Umbilical cord (tissue), 2 donors: ENCODE results near the gene ANO6. TPM values are rescaled to one million over a fixed set of nuclear protein-coding genes. Genes with fewer than 3 reads are reported as not detected.
"Not testable (repeated sequence)": the region's sequence is repeated elsewhere in the genome, so short reads cannot be mapped to it uniquely, and the experiment has no call there.

Experiments
- DNase-seq: peaks from one replicate; pipeline ENCODE4 v3.0.0-alpha.2; 2015; ENCODE audit warnings: low spot score
- total RNA-seq: library from RNA; depleted of rRNA; stranded (reverse); fragments of >200 nt; gene quantifications from one replicate; pipeline ENCODE4 v1.2.3, GENCODE V29; 2014; ENCODE audit warnings: low replicate concordance; ENCODE audit not compliant: insufficient read depth

Gene ANO6
- total RNA-seq = 95.6 TPM

- peak; percentile 94 for DNase-seq
These were observed at the start of gene ANO6 for GRCh38 chr12:45215419-45216229. ANO6 (plus strand) TSS chr12:45216095; CDS start chr12:45216322, 227 bp downstream.

- DNase-seq = no peak
These were observed 46.9 kb upstream of the ANO6 start for GRCh38 chr12:45168976-45169375.

GRCh38 chr12:45170456-45171042, 45.3 kb upstream of the ANO6 start:
- DNase-seq = peak; percentile 45

- DNase-seq = not testable (repeated sequence)
These were observed 42.6 kb upstream of the ANO6 start for GRCh38 chr12:45173293-45173692.

- no peak for DNase-seq
These were observed 41.3 kb upstream of the ANO6 start for GRCh38 chr12:45174595-45174994.

- no peak for DNase-seq
These were observed 37.1 kb upstream of the ANO6 start for GRCh38 chr12:45178771-45179170.

- DNase-seq = no peak
These were observed 33.4 kb upstream of the ANO6 start for GRCh38 chr12:45182511-45182910.

- peak; percentile 49 for DNase-seq
These were observed 32.6 kb upstream of the ANO6 start for GRCh38 chr12:45183246-45183645.

GRCh38 chr12:45184147-45184963, 31.5 kb upstream of the ANO6 start:
- no peak for DNase-seq

- DNase-seq = no peak
These were observed 29.1 kb upstream of the ANO6 start for GRCh38 chr12:45186762-45187161.

- DNase-seq = no peak
These were observed 26.0 kb upstream of the ANO6 start for GRCh38 chr12:45189766-45190403.

- DNase-seq = no peak
These were observed 24.7 kb upstream of the ANO6 start for GRCh38 chr12:45191239-45191638.

GRCh38 chr12:45192707-45193106, 23.2 kb upstream of the ANO6 start:
- no peak for DNase-seq

- DNase-seq = peak; percentile 56
These were observed 15.3 kb upstream of the ANO6 start for GRCh38 chr12:45200491-45201043.

- DNase-seq = no peak
These were observed 12.1 kb upstream of the ANO6 start for GRCh38 chr12:45203767-45204166.

- DNase-seq = no peak
These were observed 11.1 kb upstream of the ANO6 start for GRCh38 chr12:45204757-45205156.

GRCh38 chr12:45205165-45205825, 10.6 kb upstream of the ANO6 start:
- DNase-seq = no peak

GRCh38 chr12:45208604-45209487, 7.0 kb upstream of the ANO6 start:
- DNase-seq = no peak

- DNase-seq = no peak
These were observed 6.1 kb upstream of the ANO6 start for GRCh38 chr12:45209784-45210183.

- DNase-seq = no peak
These were observed 3.8 kb upstream of the ANO6 start for GRCh38 chr12:45212064-45212463.
